Fibroblast of the aortic adventitia (primary cell): Measurements from ENCODE around the gene CA5A. TPM values are rescaled to one million over a fixed set of nuclear protein-coding genes. Genes with fewer than 3 reads are reported as not detected.

ENCODE experiments used
- DNase-seq: peaks from one replicate; pipeline ENCODE4 v3.0.0-alpha.2; 2010; ENCODE audit warnings: low read depth
- H3K4me3 ChIP-seq: 2 replicates; pipeline ENCODE4 v1.5.1; 2011; ENCODE audit warnings: low read depth, mild to moderate bottlenecking, control low read depth, low read length, moderate library complexity
- CTCF ChIP-seq: IDR thresholded peaks from 2 replicates; pipeline ENCODE4 v1.5.1; 2011; ENCODE audit warnings: mild to moderate bottlenecking, low read length, control low read depth, inconsistent platforms; ENCODE audit not compliant: insufficient read depth
- total RNA-seq: library from RNA; depleted of rRNA; stranded (reverse); fragments of >200 nt; gene quantifications from 2 replicates; pipeline ENCODE4 v1.2.3, GENCODE V29; 2012; ENCODE audit warnings: low replicate concordance

The CA5A gene
- total RNA-seq, 1 donor, result not detected

- no peak overlapping the region for H3K4me3 ChIP-seq
- TF ChIP-seq CTCF, result no peak
- DNase-seq, result no peak
Measured at GRCh38 chr16:87979352-87979751, 43.0 kb upstream of the CA5A start.

- TF ChIP-seq CTCF, result no peak
Measured at GRCh38 chr16:87978127-87978526, 41.8 kb upstream of the CA5A start.

GRCh38 chr16:87976665-87977064, 40.3 kb upstream of the CA5A start:
- TF ChIP-seq CTCF, result no peak
- DNase-seq, result peak; percentile 79
- H3K4me3 ChIP-seq, result peak overlapping the region; percentile 10

More at GRCh38 chr16:87978127-87978526, 41.8 kb upstream of the CA5A start:
- H3K4me3 ChIP-seq, result no peak overlapping the region
- no peak for DNase-seq

- DNase-seq, result no peak
- H3K4me3 ChIP-seq, result no peak overlapping the region
- no peak for TF ChIP-seq CTCF
Measured at GRCh38 chr16:87974178-87974577, 37.8 kb upstream of the CA5A start.

- H3K4me3 ChIP-seq, result no peak overlapping the region
- no peak for TF ChIP-seq CTCF
- DNase-seq, result no peak
Measured at GRCh38 chr16:87973717-87974116, 37.4 kb upstream of the CA5A start.

GRCh38 chr16:87971933-87972332, 35.6 kb upstream of the CA5A start:
- H3K4me3 ChIP-seq, result no peak overlapping the region
- DNase-seq, result no peak
- TF ChIP-seq CTCF, result no peak

- peak; percentile 49 for DNase-seq
Measured at GRCh38 chr16:87970186-87970585, 33.9 kb upstream of the CA5A start.

More at GRCh38 chr16:87970186-87970585, 33.9 kb upstream of the CA5A start:
- TF ChIP-seq CTCF, result no peak
- no peak overlapping the region for H3K4me3 ChIP-seq
